Heart right ventricle (tissue), 16 donors: ENCODE measurements around the gene PFKL. TPM values are rescaled to one million over a fixed set of nuclear protein-coding genes. Genes with fewer than 3 reads are reported as not detected.
A peak's percentile ranks its signal among the peaks of the same experiment; 100 is the strongest.

Experiments
- ATAC-seq, 8 donors: fragments of 200-7000 bp; cut with Tn5 transposase; one replicate each; pipeline ENCODE4 v1.9.1; 2020; ENCODE audit warnings: mild to moderate bottlenecking in 8 of 8, moderate library complexity in 8 of 8, moderate number of reproducible peaks in 1 of 8
- DNase-seq, 2 donors: peaks; one replicate each; pipeline ENCODE4 v3.0.0-alpha.2; 2020
- H3K27ac ChIP-seq, 10 donors: fragments of 200-600 bp; sonication (generic) in 2 of 10; one replicate each; pipeline versions ENCODE4 v1.5.0 to v1.8.0; 2020 to 2022; ENCODE audit warnings: mild to moderate bottlenecking in 3 of 10
- H3K27me3 ChIP-seq, 7 donors: fragments of 200-600 bp; one replicate each; pipeline ENCODE4 v1.8.0; 2021 to 2022; ENCODE audit warnings: mild to moderate bottlenecking in 2 of 7
- H3K36me3 ChIP-seq, 9 donors: fragments of 200-600 bp; sonication (generic) in 1 of 9; one replicate each; pipeline versions ENCODE4 v1.5.0 to v1.8.0; 2020 to 2022; ENCODE audit warnings: mild to moderate bottlenecking in 2 of 9
- H3K4me1 ChIP-seq, 9 donors: fragments of 200-600 bp; sonication (generic) in 1 of 9; one replicate each; pipeline versions ENCODE4 v1.5.0 to v1.8.0; 2020 to 2022; ENCODE audit warnings: mild to moderate bottlenecking in 4 of 9
- H3K4me3 ChIP-seq, 10 donors: fragments of 200-600 bp; sonication (generic) in 2 of 10; one replicate each; pipeline versions ENCODE4 v1.5.0 to v1.8.0; 2020 to 2022; ENCODE audit warnings: mild to moderate bottlenecking in 7 of 10, moderate library complexity in 2 of 10
- H3K9me3 ChIP-seq, 11 donors: fragments of 200-600 bp in 10 of 11; sonication (generic) in 2 of 11; one replicate each; pipeline versions ENCODE4 v1.5.0 to v1.8.0; 2013 to 2022; ENCODE audit warnings: mild to moderate bottlenecking in 2 of 11, control low read depth in 1 of 11, moderate library complexity in 1 of 11
- CTCF ChIP-seq, 9 donors: fragments of 200-600 bp; sonication (generic) in 2 of 9; IDR thresholded peaks; one replicate each; pipeline versions ENCODE4 v1.5.0 to v1.8.0; 2021 to 2022; ENCODE audit warnings: antibody characterized with exemption in 9 of 9, mild to moderate bottlenecking in 5 of 9, moderate library complexity in 1 of 9
- WGBS, 2 donors: extraction: QIAGEN DNeasy Blood & Tissue Kit; methylation state at CpG; one replicate each; pipeline ENCODE4 v1.1.7; 2013; ENCODE audit warnings: inconsistent platforms in 1 of 2; 5-methylcytosine and 5-hydroxymethylcytosine counted together
- intact Hi-C, 10 donors: fragments of 100-400 bp; cut with DNase I; formaldehyde crosslinking; loops; one replicate each; pipeline versions ENCODE4 v1.11.1 to v1.14.2; 2022
- polyA plus RNA-seq, 2 donors: library from polyadenylated mRNA; stranded (reverse); fragments of 200-250 nt; gene quantifications; one replicate each; pipeline ENCODE4 v1.2.3, GENCODE V29; 2013
- total RNA-seq, 10 donors: library from RNA; stranded (reverse); fragmentation: NEBNext Ultra II Directional in 3 of 10; extraction: Animal tissue kit (Norgen Biotek cat#: 25700) in 3 of 10; gene quantifications; one replicate each; pipeline versions ENCODE4 v1.2.1 to v1.2.4, GENCODE V29; 2021 to 2023
- donor health status: Arrhythmogenic right ventricular cardiomyopathy.
- donor health status: ischemic (EF 13 %, LVEDD 7.1; RV severe dilation, severe dysfunction).
- donor health status: healthy with polysubstance abuse.
- donor health status: DM: no; HTN: yes; CAD: no.
- donor health status: DM: no; HTN: no; CAD: no.
- donor health status: ischemic (EF 25% LVEDD 6.9; RV normal size, moderate dysfunction).
- donor health status: ischemic (EF 25% LVEDD 5.7; RV mildly dilated, moderate dysfunction).
- donor health status: healthy.
- donor health status: DM: yes; HTN: yes; CAD: no.
- donor health status: Ischemic cardiomyopathy.
- donor health status: ischemic (EF 35%, LVEDD 5.7; RV mildly dilated, moderate dysfunction).
- donor health status: nonischemic (EF 11% LVEDD 7.7; RV severe dilation, severe dysfunction).
- donor health status: DM: yes; HTN: yes; CAD: no.
- donor health status: PGD.
- donor health status: ischemic (EF 29% LVEDD 5.4; RV normal size, mild dysfunction).
- donor health status: nonischemic (EF 23%, LVEDD 6.1; RV moderate dilation, normal function).

PFKL gene
- total and polyA plus RNA-seq, 12 donors: 34.7 to 84.4 (median 43.8) TPM

- Histone ChIP-seq H3K36me3 (peaks cover 0 to 75% (median 21%) of the 10 kb centered on the region in 9 donors), H3K27me3 (no peaks in the 10 kb centered on the region), H3K4me1 (no peaks in the 10 kb centered on the region), H3K9me3 (no peaks in the 10 kb centered on the region), H3K27ac (no peak overlapping the region), H3K4me3 (no peak overlapping the region)
- intact Hi-C loops: no loop called here
- DNase-seq (no peak), ATAC-seq (peak in 1 of 8 donors; percentile 3)
- TF ChIP-seq CTCF (IDR thresholded peaks at IDR 0.05): no peak
- 86 to 87% methylated on average over 18 of the region's 18 CpGs for WGBS, 2 donors
Observed at GRCh38 chr21:44330698-44331097, 30.8 kb downstream of the PFKL start.

GRCh38 chr21:44331209-44331608 lies 31.4 kb downstream of the PFKL start:
- H3K36me3 ChIP-seq: peaks cover 0 to 74% (median 16%) of the 10 kb centered on the region in 9 donors
- WGBS, 2 donors: 91 to 95% methylated on average over 16 of the region's 16 CpGs

GRCh38 chr21:44331650-44332307 lies 31.9 kb downstream of the PFKL start:
- Histone ChIP-seq H3K27me3 (no peaks in the 10 kb centered on the region), H3K4me1 (no peaks in the 10 kb centered on the region), H3K27ac (no peak overlapping the region), H3K36me3 (peaks cover 0 to 74% (median 12%) of the 10 kb centered on the region in 9 donors), H3K9me3 (no peaks in the 10 kb centered on the region), H3K4me3 (no peak overlapping the region)
- WGBS, 2 donors: 75 to 76% methylated on average over 20 of the region's 20 CpGs
- peak in 1 of 2 donors; percentile 7 for DNase-seq
- intact Hi-C loops: no loop called here
- no peak for ATAC-seq
- no peak for TF ChIP-seq CTCF (IDR thresholded peaks at IDR 0.05)

More at GRCh38 chr21:44331209-44331608, 31.4 kb downstream of the PFKL start:
- Histone ChIP-seq H3K27me3 (no peaks in the 10 kb centered on the region), H3K27ac (no peak overlapping the region), H3K4me3 (no peak overlapping the region), H3K4me1 (no peaks in the 10 kb centered on the region), H3K9me3 (no peaks in the 10 kb centered on the region)
- TF ChIP-seq CTCF (IDR thresholded peaks at IDR 0.05): no peak
- peak in 1 of 2 donors; percentile 26 for DNase-seq
- intact Hi-C loops: no loop called here
- ATAC-seq: peak in 2 of 8 donors; percentile 2 to 13

GRCh38 chr21:44332383-44332782 lies 32.5 kb downstream of the PFKL start:
- DNase-seq (peak in 1 of 2 donors; percentile 12), ATAC-seq (no peak)
- Histone ChIP-seq H3K9me3 (no peaks in the 10 kb centered on the region), H3K4me1 (peaks cover 0 to 2% (median 0%) of the 10 kb centered on the region in 9 donors), H3K4me3 (no peak overlapping the region), H3K36me3 (peaks cover 0 to 73% (median 6%) of the 10 kb centered on the region in 9 donors), H3K27ac (no peak overlapping the region), H3K27me3 (no peaks in the 10 kb centered on the region)
- WGBS, 2 donors: 91% methylated on average over 17 of the region's 17 CpGs
- intact Hi-C loops: no loop called here
- no peak for TF ChIP-seq CTCF (IDR thresholded peaks at IDR 0.05)
